GM18861 (cell line): ENCODE results near the gene GALNT2.

Experiments used
- ATAC-seq: cut with Tn5 transposase; IDR thresholded peaks from one replicate; pipeline ENCODE4 v1.9.1; 2021; ENCODE audit not compliant: unreplicated experiment

GALNT2 gene

GRCh38 chr1:230287674-230288315 is 220.8 kb downstream of the GALNT2 start:
- no peak for ATAC-seq

DNA sequence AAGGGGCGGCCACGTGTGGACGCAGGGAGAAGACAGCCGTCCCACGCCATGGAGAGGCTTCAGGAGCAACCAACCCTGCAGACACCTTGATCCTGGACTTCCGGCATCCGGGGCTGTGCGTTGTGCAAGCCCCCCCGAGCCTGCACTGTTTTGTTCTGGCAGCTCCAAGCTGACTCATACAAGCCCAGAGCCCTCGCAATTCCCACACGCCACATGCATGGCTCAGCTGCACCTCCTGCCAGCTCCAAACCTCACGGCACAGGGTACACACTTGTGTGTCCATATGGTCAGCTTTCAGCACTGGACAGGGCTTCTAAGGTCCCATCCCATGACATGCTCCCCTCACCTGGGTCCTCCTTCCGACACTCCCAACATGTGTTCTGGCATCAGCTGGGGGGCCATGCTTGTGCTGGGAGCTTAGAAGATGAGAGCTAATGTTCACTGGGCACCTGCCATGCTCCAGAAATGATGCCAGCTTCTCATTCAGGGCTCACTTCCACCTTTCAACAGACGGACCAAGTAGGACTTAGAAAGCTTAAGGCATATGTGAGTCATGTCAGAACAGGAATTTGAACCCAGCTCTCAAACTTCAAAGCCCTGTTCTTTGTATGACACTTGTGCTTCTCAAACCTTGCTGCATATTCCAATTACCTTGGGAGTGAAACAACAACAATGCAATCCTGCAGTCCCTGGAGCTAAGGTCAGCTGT is 221.8 kb downstream of the GALNT2 start:
- no peak for ATAC-seq

GRCh38 chr1:230289350-230289644 is 222.3 kb downstream of the GALNT2 start:
- no peak for ATAC-seq

DNA sequence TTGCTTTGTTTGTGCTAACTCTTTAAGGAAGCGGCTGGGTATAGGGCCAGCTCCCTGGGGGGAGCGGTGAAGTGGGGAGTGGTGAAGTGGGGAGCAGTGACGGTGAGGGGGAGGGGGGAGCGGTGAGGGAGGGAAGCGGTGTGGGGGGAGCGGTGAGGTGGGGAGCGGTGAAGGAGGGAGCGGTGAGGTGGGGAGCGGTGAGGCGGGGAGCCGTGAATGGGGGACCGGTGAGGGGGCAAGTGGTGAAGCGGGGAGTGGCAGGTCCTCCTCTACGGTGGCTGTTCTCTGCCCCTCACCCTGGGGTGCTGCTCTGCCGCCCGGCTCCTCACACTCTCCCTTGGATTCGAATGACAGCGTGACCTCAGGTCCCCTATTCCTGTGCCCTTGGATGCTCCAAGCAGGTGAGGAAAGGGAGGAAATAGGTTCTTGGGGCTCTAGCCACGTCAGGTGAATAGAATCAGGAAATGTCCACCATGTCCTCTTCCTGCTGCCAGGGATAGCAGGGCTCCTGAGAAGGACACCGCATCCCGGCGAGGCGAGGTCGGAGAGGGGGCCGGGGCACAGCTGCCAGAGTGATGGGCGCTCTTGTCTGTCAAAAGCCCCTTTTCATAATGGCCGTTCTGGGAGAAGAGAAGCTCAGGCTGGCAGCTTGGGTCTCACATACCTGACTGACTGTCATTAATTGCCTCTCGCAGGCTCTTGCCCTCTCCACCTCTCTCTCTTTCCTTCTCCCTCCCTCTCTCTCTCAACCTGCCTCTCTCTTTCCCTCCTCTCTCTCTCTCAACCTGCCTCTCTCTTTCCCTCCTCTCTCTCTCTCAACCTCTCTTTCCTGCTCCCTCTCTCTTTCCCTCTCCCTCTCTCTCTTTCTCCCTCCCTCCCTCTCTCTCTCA is 224.9 kb downstream of the GALNT2 start:
- ATAC-seq: no peak

DNA sequence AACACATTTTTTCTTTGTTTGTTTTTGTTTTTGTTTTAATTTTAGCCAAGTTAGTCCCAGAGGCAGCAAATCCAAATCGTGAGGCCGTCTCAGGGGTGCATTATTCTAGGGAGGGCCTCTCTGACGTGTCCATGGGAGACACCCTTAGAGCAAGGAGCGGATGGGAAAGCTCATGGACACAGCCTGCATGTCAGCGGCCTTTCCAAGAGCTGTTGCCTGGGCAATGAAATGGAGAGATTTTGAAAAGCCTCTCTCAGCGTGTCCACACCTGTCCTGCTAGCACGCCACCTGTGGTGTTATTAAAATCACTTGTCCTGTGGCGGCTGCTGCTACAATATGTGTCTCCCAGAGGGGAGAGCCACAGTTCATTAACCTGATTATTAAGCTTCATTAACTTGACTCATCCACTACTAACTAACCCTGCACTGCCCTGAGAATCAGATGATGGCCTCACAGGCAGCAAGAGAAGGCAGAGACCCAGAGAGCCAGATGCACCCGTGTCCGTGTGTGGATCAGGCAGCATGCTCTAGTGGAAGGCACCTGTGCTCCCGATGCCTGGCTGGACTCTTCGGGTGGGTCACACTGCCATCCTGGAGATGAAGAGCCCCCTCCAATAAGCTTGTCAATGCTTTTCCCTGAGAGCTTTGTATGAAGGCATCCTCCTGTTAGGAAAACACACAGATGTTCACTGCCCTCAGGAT is 225.8 kb downstream of the GALNT2 start:
- no peak for ATAC-seq

DNA sequence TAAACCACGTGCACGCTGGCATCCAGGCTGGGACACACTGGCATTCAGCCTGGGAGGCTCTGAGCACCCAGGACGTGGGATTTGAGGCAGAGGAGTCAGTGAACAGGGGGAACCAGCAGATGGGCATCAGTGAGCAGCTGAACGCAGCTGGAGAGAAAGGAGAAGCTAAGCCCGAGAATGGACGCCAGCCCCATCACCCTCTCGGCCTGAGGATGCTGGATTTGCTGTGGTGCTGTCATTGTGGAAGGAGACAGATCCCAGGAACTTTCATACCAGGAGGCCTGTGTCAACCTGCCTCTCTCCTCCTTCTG is 226.3 kb downstream of the GALNT2 start:
- no peak for ATAC-seq

- ATAC-seq: no peak
Observed at GRCh38 chr1:230295367-230295766, 228.3 kb downstream of the GALNT2 start.

- no peak for ATAC-seq
Observed at GRCh38 chr1:230299191-230300006, 232.4 kb downstream of the GALNT2 start.

- ATAC-seq: no peak
Observed at GRCh38 chr1:230300322-230301301, 233.6 kb downstream of the GALNT2 start.

GRCh38 chr1:230301322-230301721 is 234.3 kb downstream of the GALNT2 start:
- ATAC-seq: no peak

DNA sequence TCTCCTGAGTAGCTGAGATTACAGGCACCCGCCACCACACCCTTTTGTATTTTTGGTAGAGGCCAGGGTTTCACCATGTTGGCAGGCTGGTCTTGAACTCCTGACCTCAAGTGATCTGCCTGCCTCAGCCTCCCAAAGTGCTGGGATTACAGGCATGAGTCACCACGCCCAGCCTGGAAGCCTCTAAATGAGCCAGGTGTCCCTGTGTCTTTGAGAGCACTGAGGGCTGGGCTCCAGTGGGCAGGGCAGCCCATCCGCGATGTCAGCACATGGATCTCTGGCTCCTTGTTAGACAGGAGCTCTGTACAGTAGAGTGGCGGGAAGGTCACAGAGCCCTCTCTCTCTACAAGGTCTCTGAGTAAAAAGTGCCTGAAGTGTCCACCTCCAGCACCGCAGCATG is 234.8 kb downstream of the GALNT2 start:
- no peak for ATAC-seq

DNA sequence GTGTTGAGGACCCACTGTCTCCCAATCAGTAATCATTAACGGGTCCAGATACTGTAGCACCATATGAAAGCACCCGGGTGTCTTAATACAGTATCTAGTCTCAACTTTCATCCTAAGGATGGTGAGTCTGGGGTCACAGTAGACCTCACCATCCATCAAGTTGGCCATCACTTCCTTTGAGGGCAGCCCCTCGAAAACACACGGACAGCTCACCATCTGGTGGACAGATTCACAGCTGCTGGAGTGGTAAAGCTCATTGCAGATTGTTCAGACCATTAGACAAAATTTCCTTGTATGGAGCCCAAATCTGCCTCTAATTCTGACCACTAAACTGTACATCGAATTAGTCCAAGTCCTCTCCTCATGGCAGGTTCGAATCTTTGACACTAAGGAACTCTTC is 236.0 kb downstream of the GALNT2 start:
- no peak for ATAC-seq

DNA sequence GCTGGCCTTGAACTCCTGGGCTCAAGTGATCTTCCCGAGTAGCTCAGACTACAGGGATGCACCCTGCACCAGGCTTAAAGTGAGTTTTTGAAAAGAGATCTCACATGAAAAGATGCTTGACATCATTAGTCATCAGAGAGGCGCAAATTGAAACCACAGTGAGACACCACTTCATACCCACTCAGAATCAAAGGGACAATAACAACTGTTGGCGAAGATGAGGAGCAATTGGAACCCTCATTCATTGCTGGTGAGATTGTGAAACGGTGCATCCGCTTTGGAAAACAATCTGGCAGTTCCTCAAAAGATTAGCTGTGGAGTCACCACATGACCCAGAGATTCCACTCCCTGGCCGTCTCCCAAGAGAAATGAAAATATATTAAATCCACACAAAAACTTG is 236.8 kb downstream of the GALNT2 start:
- no peak for ATAC-seq

GRCh38 chr1:230306169-230306568 is 239.1 kb downstream of the GALNT2 start:
- no peak for ATAC-seq

- ATAC-seq: no peak
Observed at GRCh38 chr1:230307213-230307612, 240.2 kb downstream of the GALNT2 start.

GRCh38 chr1:230308039-230308438 is 241.0 kb downstream of the GALNT2 start:
- ATAC-seq: no peak

DNA sequence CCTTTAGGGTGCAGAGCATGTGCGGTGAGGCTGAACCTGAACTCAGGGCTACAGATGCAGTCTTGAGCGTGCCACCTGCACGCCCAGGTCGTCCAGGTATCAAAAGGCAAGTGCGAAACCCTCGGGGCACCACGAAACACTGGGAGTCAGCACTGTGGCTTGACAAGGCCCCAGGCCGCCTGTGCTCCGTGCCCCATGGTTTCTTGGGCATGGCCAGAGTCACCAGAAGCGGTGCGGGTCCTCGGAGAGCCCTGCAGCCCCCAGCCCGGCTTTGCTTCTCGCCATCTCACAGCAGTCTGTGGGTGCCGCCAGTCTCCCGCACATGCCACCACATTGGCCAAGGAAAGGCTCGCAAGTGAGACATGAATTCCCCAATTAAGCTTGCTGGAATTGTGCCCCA is 241.8 kb downstream of the GALNT2 start:
- no peak for ATAC-seq

- ATAC-seq: no peak
Observed at GRCh38 chr1:230309646-230310177, 242.7 kb downstream of the GALNT2 start.
